Smooth muscle cell of the brain vasculature (primary cell): ENCODE results near the gene IMPG2.

Experiments used
- DNase-seq: peaks from one replicate; pipeline ENCODE4 v3.0.0-alpha.2; 2012; ENCODE audit warnings: low read depth, low spot score

The IMPG2 gene

DNA sequence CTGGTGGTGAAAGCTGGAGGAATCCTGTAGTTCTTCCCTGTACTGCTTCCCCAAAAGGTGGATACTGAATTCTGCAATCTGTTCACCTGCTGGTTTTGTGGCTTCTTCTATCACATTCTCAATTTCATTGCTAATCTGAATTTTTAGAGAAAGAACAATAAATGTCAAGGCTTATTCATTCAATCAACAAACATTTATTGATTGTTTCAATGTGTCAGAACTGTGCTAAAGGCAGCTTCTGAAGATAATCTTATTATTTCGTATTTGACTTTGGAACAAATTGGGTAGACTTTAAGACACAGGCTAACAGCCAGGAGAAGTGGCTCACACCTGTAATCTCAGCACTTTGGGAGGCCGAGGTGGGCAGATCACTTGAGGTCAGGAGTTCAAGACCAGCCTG lies 46.8 kb downstream of the IMPG2 start:
- DNase-seq, result no peak

DNA sequence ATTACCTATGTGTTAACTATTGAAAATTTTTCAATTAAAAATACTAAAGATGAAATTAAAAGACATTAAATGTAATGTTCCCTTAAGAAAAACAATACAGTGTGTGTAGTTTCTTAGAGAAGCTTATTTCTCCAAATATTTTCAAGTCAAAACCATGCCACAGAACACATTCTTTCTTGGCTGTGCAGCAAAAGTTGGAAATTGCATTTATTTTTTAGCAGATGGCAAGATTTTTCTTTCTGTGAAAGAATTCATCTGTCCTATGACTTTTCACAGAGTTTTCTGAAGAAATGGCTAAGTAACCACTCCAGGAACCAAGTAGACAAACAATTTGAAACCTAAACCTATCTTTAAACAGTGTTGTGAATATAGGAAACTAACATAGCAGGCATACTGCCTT lies 47.2 kb downstream of the IMPG2 start:
- no peak for DNase-seq

DNA sequence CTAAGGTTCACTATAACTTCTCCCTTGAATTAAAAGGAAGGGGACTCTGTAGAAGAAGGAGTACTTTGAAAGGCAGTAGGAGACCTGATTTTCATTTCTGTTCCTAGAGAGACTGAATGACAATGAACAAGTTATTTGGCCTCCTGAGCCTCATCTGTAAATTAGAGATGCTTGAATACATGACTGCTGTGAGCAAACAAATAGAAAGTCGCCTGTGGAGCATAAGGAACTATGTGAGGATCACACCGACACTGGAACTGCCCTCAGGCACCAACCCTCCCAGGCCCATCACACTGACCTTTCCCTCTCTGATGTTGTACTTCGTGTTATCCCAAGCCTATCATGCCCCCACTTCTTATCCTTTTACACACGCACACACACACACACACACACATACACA lies 48.6 kb downstream of the IMPG2 start:
- DNase-seq, result no peak

DNA sequence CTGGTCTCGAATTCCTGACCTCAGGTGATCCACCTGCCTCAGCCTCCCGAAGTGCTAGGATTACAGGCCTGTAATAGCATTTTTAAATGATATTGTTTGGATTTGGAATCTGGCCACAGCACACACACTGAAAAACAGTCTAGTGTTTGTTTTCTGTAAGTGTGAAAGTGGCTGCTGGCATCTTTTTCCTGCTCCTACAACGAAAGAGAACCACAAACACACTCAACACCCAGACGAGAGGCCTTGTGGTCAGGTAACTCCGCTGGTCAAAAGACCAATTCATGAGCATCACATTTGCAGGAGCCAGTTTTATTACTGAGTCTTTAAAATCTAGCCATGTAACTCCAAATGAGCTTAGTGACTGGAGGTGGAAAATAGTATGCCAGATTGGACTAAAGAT lies 50.2 kb downstream of the IMPG2 start:
- DNase-seq, result no peak

- DNase-seq, result no peak
Observed at GRCh38 chr3:101268971-101269671, 51.3 kb downstream of the IMPG2 start.

DNA sequence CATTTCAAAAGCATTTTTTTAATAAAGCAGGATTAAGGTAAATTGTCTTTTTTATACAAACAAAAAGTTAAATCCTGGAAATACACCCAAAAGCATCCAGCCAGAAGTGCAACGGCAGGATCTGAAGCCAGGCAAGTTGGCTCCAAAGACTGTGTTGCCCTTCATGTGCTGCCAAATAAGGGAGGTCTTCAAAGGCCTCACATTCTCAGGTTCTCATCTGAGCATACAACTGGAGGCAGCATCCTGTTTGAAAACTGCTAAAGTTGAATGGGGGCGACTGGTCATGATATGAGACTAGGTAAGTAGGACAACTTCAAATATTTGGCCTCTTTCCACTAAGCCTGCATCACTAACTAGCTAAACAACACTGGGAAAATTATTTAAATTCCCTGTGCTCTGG lies 52.2 kb downstream of the IMPG2 start:
- DNase-seq, result no peak

- no peak for DNase-seq
Observed at GRCh38 chr3:101266566-101266965, 53.8 kb downstream of the IMPG2 start.

DNA sequence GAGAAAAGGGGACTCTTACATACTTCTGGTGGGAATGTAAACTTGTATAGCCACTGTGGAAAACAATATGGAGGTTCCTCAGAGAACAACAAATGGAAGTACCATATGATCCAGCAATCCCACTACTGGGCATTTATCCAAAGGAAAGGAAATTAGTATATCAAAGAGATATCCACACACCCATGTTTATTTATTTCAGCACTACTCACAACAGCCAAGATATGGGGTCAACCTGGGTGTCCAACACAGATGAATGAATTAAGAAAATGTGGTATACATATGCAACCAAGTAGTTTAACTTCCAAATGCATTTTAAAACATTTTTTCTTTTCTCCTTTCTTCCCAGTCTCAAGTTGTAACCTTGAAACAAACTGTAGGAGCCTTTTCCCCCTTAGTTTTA lies 54.3 kb downstream of the IMPG2 start:
- DNase-seq, result no peak

GRCh38 chr3:101262393-101263240 lies 57.8 kb downstream of the IMPG2 start:
- DNase-seq, result no peak

GRCh38 chr3:101261506-101261905 lies 58.9 kb downstream of the IMPG2 start:
- no peak for DNase-seq

DNA sequence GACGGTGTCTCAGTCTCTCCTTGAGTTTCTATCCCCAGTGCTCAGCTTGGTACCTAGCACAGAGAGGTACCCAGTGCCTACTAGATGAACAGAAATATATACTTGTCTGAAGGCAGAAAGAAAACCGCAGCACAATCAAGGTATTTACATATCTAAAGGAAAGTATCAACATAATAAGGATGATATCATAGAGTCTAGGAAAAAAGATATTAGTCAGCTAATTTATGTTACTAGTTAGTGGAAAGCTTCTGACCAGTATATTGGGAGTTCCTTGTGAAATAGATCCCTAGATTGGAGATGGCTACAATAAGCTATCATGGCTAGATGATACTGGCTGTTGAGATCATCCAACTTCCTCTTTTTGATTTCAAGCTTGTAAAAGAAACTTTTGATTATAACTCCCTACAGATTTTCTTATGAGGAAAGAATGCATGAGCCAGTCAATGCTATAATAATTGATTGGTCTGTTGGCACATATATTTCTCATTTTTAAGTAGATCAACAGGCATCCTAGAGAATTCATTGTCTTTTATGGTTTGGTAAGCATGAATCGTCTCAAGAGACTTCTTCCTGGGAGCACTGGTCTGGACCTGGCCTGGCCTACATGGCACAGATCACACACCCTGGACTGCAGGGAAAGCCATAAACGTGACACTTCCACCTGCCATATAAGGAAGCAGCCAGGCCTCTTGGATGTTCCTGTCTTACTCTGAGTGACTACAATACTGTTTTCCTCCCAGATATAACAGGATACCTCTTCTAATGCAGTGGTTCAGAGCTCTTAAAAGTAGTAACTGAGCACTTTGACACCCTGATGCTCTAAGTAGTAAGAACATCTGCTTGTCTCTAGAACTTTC lies 60.7 kb downstream of the IMPG2 start:
- DNase-seq, result no peak

- no peak for DNase-seq
Observed at GRCh38 chr3:101256511-101256910, 63.9 kb downstream of the IMPG2 start.

DNA sequence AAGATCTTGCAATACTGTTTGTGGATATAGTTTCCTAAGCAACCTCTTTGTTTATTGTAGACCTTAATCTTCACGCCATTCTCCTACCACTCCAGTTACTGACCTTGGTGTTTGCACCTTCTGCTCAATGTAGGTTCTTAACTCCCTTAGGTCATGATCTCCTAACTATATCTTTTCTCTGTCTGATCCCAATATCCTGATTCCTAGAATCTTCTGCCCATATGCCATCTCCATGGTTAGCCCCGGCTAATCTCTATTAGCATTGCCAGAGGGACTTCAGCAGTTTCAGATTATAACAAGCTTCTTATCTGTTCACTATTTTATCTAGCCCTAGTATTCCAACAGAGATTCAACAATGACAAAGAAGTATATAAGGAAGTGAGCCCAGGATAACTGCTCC lies 64.9 kb downstream of the IMPG2 start:
- DNase-seq, result no peak

DNA sequence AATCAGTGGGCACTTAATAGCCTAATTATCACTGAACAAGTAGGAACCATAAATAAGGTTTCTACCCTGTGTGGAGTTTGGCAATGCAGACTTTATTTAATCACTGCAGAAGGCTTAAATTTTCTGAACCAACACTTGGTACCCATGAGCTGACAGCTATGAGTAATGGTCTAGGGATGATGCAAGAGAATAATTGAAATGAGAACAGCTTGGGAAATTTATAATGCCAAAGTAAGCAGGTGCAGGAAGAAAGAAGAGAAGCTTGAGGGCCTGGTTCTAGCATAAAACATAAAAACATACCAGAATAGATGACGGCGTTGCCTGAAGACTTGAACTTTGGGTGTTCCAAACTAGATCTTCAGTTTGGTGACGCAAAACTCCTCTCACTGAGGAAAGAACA lies 67.0 kb downstream of the IMPG2 start:
- DNase-seq, result no peak

GRCh38 chr3:101252945-101253344 lies 67.4 kb downstream of the IMPG2 start:
- DNase-seq, result no peak

DNA sequence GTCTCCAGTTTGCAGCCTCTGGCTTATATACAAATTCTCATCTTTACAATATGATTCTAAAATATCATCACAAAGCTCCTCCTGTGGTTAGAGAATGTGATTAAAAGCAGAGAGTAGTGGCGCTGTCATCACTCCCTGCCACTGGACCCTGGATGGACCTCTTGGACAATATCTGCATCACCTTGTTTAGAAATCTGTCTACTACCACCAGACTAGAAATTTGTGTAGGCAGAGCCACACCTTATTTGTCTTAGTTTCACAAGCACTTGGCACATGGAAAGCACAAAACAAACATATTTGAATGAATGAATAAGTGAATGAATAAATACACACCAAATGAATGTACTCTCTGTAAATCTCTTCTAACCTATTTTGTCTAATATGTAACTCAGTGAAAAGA lies 68.1 kb downstream of the IMPG2 start:
- DNase-seq, result no peak

DNA sequence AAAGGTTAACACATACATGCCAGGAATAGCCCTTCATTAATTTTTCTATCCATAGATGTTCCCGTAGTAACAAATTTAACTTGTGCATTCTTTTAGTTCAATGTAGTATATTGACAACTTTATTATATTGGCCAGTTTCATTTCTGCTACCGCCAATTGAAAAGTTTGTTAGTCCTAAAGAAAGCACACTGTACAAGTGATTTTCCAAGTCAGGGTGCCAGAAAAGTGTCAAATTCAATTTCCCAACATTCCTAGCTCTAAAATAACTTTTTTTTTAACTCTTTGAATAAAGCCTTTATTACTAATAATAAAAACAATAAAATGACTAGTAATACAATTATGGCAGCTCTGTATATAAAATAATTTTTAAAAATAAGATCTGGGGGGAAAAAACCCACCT lies 68.9 kb downstream of the IMPG2 start:
- no peak for DNase-seq

- DNase-seq, result no peak
Observed at GRCh38 chr3:101249522-101249921, 70.9 kb downstream of the IMPG2 start.

DNA sequence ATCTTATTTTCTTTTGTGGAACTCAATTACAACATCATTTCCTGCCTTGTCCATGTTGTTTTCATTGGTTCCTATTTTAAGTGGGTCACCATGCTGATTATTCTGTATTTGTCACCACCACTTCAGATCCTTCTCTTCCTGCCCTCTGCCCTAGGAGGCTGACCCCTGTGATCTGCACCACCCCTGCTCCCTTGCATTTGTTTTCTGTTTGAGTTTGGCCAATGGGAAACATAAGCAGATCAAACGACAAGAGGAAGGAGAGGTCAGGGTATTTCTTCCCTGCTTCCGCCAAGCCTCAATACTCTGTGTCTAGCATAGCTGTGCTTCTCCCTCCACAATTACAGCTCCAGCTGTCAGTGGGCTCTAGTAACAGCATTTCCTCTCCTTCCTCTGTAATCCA lies 71.6 kb downstream of the IMPG2 start:
- no peak for DNase-seq

- DNase-seq, result no peak
Observed at GRCh38 chr3:101244212-101244575, 76.2 kb downstream of the IMPG2 start.

- DNase-seq, result no peak
Observed at GRCh38 chr3:101243285-101244211, 76.8 kb downstream of the IMPG2 start.
